Measurements from ENCODE around the gene LDLRAD4.

GRCh38 chr18:13390196-13390595 is 171.6 kb downstream of the LDLRAD4 start:
- TF ChIP-seq EZH2 (IDR thresholded peaks at IDR 0.05) (no peak), POLR2AphosphoS5 (IDR thresholded peaks at IDR 0.05; ENCODE audit: borderline replicate concordance, low read depth, low read length) (no peak)

All from SK-N-MC (cell line).